Measurements from ENCODE around the gene TXNDC17.

DNA sequence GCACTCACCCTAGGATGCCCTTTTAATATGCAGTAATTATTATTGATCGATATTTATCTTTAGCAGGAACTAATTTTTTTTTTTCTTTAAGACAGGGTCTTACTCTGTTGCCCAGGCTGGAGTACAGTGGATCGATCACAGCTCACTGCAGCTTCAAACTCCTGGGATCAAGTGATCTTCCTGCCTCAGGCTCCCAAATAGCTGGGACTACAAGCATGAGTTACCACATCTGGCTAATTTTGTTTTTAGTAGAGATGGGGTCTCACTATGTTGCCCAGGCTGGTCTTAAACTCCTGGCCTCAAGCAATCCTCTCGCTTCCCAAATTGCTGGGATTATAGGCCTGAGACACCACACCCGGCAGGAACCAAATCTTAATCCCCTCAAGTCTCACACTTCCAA is 29.6 kb upstream of the TXNDC17 start:
- TF ChIP-seq, protein P1, sequence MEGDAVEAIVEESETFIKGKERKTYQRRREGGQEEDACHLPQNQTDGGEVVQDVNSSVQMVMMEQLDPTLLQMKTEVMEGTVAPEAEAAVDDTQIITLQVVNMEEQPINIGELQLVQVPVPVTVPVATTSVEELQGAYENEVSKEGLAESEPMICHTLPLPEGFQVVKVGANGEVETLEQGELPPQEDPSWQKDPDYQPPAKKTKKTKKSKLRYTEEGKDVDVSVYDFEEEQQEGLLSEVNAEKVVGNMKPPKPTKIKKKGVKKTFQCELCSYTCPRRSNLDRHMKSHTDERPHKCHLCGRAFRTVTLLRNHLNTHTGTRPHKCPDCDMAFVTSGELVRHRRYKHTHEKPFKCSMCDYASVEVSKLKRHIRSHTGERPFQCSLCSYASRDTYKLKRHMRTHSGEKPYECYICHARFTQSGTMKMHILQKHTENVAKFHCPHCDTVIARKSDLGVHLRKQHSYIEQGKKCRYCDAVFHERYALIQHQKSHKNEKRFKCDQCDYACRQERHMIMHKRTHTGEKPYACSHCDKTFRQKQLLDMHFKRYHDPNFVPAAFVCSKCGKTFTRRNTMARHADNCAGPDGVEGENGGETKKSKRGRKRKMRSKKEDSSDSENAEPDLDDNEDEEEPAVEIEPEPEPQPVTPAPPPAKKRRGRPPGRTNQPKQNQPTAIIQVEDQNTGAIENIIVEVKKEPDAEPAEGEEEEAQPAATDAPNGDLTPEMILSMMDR (IDR thresholded peaks at IDR 0.05): no peak
- TF ChIP-seq TCF7L2 (IDR thresholded peaks at IDR 0.05; ENCODE audit: low read depth, low read length) (no peak), SIN3A (IDR thresholded peaks at IDR 0.05; ENCODE audit: borderline replicate concordance, insufficient read depth, low read depth, low read length) (no peak)

Data from Panc1 (cell line).